SH-SY5Y (cell line): ENCODE measurements around the gene KCNG2.

Source experiments
- GATA2 ChIP-seq: IDR thresholded peaks from 2 replicates; pipeline ENCODE4 v1.6.1; 2011; ENCODE audit warnings: mild to moderate bottlenecking, low read depth, low read length
- GATA3 ChIP-seq: IDR thresholded peaks from 2 replicates; pipeline ENCODE4 v1.6.1; 2011; ENCODE audit warnings: low read depth, mild to moderate bottlenecking, low read length, moderate library complexity

KCNG2 gene

DNA sequence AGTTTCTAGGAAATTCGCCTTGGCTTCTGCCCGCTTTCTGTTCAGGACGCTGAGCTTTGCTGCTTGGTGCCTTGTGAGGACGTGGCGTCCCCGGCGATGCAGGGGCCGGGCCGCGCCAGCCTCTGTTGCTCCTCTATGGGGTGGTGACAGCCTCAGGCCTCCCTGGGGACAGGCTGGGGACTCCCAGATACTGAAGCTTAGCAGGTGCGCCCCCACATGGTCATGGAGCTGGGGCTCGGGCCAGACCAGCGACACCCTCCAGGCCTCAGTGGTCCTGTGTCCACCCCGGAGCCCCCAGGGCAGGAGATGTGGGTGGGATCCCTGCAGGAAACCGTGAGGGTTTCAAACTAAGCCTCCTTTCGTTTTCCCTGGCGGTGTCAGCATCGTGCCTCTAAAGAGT lies 29.2 kb downstream of the KCNG2 start:
- TF ChIP-seq GATA3, result no peak
- no peak for TF ChIP-seq GATA2

DNA sequence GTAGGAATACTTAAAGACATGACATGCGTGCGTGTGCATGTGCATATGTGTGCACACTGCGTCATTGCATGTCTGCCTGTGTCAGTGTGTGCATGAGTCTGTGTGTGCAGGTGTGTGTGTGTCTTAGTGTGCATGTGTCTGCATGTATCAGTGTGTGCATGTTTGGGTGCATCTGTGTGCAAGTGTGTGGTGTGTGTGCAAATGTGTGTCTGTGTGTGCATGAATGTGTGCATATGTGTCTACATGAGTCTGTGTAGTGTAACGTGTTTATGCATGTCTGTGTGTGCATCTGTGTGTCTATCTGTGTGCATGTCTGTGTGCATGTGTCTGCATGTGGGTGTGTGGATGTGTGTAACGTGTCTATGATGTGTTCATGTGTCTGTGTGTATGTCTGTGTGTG lies 30.5 kb downstream of the KCNG2 start:
- TF ChIP-seq GATA2 (no peak), GATA3 (no peak)

DNA sequence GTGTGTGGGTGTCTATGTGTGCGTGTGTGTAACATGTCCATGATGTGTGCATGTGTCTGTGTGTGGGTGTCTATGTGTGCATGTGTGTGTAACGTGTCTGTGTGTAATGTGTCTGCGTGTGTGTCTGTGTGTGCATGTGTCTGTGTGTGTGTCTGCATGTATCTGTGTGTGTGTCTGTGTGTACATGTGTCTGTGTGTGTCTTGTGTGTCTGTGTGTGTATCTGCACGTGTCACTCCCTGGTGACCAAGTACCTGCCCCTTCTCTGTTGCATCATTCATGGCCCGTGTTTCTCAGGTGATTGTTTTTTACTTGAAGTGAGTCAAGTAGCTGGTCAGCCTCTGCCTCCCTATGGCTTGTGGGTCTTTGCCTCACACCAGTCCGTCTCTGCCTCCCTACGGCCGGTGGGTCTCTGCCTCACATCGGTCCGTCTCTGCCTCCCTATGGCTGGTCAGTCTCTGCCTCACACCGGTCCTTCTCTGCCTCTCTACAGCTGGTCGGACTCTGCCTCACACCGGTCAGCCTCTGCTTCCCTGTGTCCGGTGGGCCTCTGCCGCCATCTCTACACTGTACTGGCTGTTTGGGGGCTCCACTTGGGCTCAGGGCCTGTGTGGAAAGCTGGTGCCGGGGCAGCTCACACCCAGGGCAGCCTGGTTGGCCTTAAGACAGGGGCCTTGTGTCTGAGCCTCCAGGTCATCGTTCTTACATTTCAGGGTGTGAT lies 31.6 kb downstream of the KCNG2 start:
- TF ChIP-seq GATA2 (no peak), GATA3 (no peak)

DNA sequence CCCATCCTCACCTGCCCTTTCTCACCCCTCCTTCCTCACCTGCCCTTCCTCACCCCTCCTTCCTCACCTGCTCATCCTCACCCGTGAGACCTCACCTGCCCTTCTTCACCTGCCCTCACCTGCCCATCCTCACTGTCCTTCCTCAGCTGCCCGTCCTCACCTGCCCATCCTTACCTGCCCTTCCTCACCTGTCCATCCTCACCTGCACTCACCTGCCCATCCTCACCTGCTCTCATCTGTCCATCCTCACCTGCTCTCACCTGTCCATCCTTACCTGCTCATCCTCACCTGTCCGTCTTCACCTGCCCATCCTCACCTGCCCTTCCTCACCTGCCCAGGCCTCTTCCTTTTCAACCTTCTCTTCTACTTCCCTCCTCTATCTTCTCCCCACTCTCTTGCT lies 34.4 kb downstream of the KCNG2 start:
- no peak for TF ChIP-seq GATA3
- TF ChIP-seq GATA2, result no peak

DNA sequence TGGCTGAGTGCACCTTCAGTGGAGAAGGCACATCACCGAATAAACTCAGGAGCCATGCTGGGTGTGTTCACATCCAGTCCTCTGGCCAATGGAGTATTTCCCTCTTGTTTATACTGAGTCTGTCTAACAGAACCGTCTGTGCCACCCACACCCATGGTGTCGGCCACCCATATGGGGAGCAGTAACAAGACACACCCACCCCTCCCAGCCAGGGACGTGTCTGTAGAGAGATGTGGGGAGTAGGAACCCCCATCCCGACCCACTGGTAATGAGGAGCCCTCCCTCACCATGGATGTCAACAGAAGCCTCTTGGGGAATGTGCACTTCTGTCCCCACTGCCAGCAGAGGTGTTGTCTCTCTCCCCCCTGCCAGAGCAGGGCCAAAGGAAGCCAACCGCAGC lies 37.1 kb downstream of the KCNG2 start:
- TF ChIP-seq GATA2 (no peak), GATA3 (no peak)

DNA sequence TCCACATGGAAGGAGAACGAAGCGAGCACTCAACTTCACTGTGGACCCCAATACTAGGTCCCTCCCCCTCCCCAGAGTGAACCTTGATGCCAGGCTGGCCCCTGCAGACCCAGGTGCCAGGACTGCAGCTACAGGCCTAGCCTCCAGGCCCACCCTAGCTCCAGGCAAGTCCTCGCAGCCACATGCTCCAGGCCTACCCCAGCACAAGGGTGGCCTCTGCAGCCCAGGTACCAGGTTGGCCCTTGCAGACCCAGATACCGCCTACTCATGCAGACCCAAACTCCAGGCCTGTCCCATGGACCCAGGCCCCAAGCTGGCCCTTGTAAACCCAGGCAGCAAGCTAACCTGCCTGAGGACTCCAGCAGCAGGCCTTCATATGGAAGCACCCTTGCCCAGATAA lies 44.2 kb downstream of the KCNG2 start:
- TF ChIP-seq GATA3 (no peak), GATA2 (no peak)

DNA sequence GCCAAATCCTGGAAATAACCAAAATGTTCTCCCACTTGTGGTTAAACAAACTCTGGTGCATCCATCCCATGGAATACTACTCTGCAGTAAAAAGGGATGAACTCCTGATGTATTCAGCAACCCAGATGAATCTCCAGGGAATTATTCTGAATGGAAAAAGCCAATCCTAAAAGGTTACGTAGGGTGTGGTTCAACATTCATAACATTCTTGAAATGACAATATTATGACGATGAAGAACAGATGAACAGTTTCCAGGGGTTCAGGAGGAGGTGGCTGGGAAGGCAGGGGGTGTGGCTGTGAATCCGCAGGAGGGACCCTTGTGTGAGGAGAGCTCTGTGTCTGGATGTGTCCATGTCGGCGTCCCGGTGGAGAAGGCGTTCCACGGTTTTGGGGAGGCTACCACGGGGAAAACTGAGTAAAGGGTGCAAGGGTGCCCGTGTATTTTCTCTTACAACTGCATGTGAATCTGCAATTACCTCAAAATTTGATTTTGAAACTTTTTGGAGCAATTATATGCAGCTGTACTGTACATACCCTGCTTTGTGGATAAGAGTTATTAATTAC lies 47.3 kb downstream of the KCNG2 start:
- no peak for TF ChIP-seq GATA2
- no peak for TF ChIP-seq GATA3

DNA sequence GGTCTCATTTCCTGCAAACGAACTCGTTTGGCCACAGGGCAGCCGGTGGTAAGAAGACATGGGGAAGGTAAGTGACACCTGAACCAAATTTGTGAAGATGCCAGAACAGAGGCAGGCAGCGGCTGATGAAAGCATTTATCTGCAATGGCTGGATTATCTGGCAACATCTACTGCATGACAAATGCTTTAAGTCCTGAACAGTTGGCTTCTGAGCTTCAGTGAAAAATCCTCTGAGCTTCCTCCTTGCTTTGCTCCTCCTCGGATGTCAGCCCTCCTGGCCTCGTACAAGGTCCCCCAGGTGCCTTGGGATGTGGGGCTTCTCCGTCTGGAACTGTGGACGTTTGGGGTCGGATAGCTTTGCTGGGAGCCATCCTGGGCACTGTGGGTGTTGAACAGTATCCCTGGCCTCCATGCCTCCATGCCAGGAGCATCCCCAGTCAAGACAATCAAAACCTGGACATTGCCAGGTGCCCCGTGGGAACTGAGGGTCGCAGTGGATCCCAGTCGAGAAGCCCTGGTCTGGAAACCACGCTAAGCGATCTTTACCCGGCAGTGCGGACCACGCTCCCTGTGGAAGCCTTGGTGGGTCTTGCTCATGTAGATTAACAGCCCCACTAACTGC lies 49.3 kb downstream of the KCNG2 start:
- TF ChIP-seq GATA2 (no peak), GATA3 (no peak)

DNA sequence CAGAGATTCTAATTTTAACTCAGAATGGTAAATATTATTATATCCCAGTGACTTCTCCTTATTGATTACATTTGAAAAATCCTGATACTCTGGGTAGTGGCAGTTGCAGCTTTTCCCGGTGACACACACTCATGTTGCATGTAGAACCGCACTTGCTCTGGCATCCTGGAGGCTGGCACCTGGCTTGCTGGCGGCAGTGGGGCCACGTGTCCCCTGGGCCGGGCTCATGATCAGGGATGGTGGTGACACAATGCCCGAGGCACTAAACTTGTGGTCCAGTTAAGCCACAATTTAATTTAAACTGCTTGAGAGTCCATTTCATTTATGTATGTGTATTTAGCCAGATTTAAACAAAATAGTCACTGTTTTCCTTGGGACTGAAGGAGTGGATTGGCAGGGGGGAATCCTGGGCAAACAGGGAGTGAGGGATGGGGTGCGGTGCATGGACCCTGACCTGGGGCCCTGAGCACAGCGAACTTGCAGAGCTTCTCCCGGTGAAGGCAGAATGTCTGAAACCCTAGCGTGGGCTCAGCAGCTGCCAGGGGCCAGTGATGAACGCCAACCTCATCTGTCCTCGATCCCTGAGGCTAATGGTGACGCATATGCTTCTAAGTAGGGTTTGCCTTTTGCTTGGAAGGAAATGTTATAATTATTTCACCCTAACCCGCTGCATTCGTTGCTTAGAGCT lies 50.0 kb downstream of the KCNG2 start:
- TF ChIP-seq GATA2 (no peak), GATA3 (no peak)

DNA sequence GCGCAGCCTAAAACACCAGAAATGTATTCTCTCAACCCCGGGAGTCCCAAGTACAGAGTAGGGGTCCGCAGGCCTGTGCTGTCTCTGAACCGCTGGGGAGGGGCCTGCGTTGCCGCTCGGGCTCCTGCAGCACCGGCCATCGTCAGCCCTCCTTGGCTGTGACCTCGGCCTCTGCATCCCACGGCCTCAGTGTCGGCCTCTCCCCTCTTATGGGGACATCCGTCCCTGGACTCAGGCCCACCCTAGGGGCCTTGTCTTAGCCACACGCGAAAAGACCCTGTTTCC lies 50.5 kb downstream of the KCNG2 start:
- no peak for TF ChIP-seq GATA2
- TF ChIP-seq GATA3, result no peak

DNA sequence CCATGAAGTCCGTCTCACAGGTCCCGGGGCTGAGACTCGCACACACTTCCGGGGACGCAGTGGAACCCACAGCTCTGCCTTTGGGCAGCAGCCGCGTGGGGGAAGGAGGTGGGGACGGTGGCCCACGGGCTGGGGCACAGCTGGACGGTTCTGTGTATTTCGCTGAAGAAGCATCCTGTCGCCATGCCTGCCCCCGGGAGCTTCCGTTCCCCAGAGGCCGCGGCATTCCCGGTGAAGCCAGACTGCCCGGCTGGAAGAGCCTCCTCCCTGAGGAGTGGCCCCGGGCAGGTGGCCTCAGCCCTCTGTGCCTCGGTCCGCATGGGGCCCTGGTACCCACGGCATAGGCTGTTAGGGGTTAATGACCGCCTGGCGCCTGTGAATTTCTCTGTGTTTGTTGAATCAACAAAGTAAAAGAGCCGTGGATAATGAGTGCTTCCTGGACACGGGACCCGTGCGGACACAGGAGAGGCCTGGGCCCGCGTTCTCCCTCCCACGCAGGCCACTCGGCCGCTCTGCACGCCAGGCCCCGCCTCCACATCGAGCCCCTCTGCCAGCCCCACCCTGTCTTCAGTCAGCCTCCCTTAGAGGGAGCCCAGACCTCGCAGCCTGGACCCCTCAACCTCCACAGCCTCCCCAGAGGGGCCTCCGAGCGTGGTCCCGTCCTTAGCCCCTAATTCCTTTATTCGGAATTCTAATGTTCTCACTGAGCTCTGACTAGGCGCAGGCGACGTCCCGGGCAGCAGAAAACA lies 51.0 kb downstream of the KCNG2 start:
- TF ChIP-seq GATA3 (no peak), GATA2 (no peak)

DNA sequence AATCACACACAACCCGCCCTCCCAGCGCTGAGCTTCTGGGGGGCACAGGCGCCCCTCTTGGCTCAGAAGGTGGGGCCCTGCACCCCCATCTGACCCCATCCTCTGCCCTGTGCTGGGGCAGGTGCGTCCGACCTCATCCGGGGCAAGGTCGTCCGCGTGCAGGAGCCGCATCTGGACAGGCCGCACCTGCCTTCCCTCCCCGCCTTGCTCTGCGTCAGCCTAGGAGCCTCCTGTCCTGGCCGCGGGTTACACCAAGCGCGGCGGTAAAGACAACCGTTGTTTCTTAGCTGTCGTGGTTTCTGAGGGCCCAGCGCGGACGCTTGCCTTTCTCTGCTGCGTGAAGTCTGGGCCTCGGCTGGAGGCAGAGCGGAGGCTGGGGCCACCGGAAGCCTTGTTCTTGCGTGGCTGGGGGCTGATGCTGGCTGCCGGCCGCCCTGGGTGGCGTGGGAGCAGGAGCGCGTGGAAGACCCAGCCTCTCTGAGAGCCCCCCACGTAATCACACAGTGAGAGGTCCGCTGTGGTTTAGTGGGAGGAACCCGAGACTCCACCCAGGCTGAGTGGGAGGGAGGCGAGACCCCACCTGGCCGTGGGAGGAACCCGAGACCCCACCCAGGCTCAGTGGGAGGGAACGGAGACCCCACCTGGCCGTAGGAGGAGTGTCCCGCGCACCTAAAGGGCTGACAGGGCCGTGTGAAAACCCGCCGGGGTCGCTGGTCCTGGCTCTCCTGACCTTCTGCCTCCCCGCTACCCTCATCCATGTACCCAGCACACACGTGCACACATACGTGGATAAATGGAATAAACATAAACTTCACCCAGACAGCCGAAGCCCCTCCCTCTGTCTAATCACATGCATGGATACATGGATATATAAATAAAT lies 51.8 kb downstream of the KCNG2 start:
- no peak for TF ChIP-seq GATA2
- no peak for TF ChIP-seq GATA3

DNA sequence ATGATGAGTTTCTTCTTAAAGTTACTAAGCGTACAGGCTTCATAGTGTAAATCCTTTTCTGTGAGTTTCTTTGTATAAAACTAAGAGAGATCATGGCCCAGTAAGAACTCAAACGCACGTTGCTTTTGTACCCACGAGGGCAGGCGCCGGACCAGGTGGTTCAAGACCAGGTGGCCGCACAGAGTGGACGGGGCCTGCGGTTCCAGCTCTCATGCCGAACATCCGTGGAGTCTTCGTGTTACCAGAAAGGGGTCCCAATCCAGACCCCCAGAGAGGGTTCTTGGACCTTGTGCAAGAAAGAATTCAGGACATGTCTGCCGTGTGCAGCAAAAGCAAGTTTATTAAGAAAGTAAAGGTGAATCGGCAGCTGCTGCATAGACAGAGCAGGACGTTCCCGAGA lies 53.0 kb downstream of the KCNG2 start:
- TF ChIP-seq GATA2 (no peak), GATA3 (no peak)

DNA sequence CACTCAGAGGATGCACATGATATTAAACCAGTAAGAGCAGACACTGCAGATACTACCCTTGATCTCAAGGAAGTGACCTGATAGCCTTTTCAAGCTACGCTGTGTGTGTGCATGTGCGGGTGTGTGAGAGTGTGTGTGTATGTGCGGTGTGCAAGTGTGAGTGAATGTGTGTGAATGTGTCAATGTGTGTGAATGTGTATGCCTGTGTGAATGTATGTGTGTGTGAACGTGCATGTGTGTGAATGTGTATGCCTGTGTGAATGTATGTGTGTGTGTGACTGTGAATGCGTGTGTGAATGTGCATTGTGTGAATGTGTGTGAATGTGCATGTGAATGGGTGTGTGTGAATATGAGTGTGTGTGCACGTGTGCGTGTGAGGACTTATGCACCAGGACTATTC lies 53.8 kb downstream of the KCNG2 start:
- TF ChIP-seq GATA3 (no peak), GATA2 (no peak)

DNA sequence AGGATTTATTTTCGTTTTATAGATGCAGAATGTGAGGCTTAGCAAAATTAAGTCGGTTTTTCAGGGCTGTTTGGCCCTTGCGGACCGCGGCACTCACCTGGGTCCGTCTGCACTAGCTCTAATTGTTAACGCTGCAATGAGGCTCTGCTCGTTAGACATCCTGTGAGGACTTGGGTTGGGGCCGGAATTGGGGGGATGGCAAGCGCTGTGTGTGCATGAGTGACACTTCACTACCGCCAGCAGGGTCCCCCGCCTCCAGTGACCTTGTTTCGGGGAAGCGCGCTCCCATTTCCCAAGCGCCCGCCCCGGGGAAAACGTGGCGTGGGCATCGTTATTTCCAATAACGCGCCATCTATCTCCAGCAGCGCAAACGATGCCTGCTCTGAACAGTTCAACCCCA lies 54.2 kb downstream of the KCNG2 start:
- no peak for TF ChIP-seq GATA2
- no peak for TF ChIP-seq GATA3
